ENCODE data around the gene TLE2. TPM values are rescaled to one million over a fixed set of nuclear protein-coding genes. Genes with fewer than 3 reads are reported as not detected.

The TLE2 gene
- total RNA-seq, 1 donor from 2014 or later = not detected

DNA sequence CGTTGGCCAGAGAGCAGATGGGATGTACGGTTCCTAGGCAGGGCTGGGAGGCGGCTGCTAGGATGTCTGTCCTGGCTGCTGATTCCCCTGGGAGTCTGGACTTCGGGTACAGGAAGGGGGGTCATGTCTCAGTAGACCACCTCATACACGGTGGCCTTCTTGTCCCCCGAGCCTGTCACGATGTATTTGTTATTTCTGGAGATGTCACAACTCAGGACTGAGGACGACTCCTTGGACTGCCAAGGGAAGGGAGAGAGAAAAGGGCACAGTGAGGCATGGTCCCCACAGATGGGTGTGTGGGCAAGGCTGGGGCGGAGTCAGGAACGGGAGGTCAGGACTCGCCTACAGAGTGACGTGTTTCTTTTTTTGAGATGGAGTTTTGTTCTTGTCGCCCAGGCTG, 31.4 kb downstream of the TLE2 start:
- Histone ChIP-seq H3K79me2 (ENCODE audit: low read depth) (no peaks in the 10 kb centered on the region), H3K4me3 (no peak overlapping the region), H3K9ac (no peak overlapping the region), H3K27ac (no peak overlapping the region), H3F3A (ENCODE audit: low read depth) (no peaks in the 10 kb centered on the region), H4K20me1 (ENCODE audit: low read depth) (no peaks in the 10 kb centered on the region), H3K4me1 (no peaks in the 10 kb centered on the region), H3K36me3 (no peaks in the 10 kb centered on the region), H3K27me3 (no peaks in the 10 kb centered on the region), H2AFZ (replicated peaks) (no peak overlapping the region), H3K4me2 (no peak overlapping the region), H3K9me3 (ENCODE audit: low read depth) (no peaks in the 10 kb centered on the region)
- TF ChIP-seq EZH2phosphoT487 (IDR thresholded peaks at IDR 0.05) (no peak), EZH2 (IDR thresholded peaks at IDR 0.05) (no peak)
- TF ChIP-seq, protein P1, sequence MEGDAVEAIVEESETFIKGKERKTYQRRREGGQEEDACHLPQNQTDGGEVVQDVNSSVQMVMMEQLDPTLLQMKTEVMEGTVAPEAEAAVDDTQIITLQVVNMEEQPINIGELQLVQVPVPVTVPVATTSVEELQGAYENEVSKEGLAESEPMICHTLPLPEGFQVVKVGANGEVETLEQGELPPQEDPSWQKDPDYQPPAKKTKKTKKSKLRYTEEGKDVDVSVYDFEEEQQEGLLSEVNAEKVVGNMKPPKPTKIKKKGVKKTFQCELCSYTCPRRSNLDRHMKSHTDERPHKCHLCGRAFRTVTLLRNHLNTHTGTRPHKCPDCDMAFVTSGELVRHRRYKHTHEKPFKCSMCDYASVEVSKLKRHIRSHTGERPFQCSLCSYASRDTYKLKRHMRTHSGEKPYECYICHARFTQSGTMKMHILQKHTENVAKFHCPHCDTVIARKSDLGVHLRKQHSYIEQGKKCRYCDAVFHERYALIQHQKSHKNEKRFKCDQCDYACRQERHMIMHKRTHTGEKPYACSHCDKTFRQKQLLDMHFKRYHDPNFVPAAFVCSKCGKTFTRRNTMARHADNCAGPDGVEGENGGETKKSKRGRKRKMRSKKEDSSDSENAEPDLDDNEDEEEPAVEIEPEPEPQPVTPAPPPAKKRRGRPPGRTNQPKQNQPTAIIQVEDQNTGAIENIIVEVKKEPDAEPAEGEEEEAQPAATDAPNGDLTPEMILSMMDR (IDR thresholded peaks at IDR 0.05) = no peak
- H3K27me3 Mint-ChIP-seq (ENCODE audit: insufficient read depth, low read depth) = peaks cover 30% of the 10 kb centered on the region
- H3K27ac Mint-ChIP-seq = peak overlapping the region; percentile 34
- H3K36me3 Mint-ChIP-seq = no peaks in the 10 kb centered on the region
- H3K9me3 Mint-ChIP-seq = peaks cover 3% of the 10 kb centered on the region
- H3K4me1 Mint-ChIP-seq = peaks cover 2% of the 10 kb centered on the region
- no peak for DNase-seq (ENCODE audit: low spot score)
- peak overlapping the region; percentile 34 for H3K4me3 Mint-ChIP-seq

DNA sequence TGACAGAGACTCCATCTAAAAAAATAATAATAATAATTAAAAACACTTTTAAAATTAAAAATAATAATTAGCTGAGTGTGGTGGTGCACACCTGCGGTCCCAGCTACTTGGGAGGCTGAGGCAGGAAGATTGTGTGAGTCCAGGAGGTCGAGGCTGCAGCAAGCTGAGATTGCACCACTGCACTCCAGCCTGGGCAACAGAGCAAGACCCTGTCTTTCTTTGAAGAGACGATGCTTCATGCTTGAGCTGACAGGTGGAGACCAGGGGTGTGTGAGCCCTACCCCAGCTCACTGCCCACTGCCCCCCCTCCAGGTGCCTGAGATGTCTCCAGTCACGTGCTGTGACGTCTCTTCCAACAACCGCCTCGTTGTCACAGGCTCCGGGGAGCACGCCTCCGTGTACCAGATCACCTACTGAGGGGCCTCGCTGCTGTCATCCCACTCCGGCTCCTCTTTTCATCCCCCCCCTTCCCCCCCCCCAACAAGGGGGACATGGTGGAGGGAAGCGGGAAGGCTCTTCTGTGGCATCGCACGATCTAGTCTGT, 34.4 kb downstream of the TLE2 start:
- TF ChIP-seq EZH2phosphoT487 (IDR thresholded peaks at IDR 0.05) (no peak), EZH2 (IDR thresholded peaks at IDR 0.05) (no peak)
- TF ChIP-seq, protein P1 (IDR thresholded peaks at IDR 0.05) = no peak
- peaks cover 30% of the 10 kb centered on the region for H3K27me3 Mint-ChIP-seq (ENCODE audit: insufficient read depth, low read depth)
- Histone ChIP-seq H2AFZ (replicated peaks) (no peak overlapping the region), H4K20me1 (ENCODE audit: low read depth) (no peaks in the 10 kb centered on the region), H3K4me2 (no peak overlapping the region), H3K4me3 (no peak overlapping the region), H3K27me3 (no peaks in the 10 kb centered on the region), H3F3A (ENCODE audit: low read depth) (no peaks in the 10 kb centered on the region), H3K36me3 (no peaks in the 10 kb centered on the region), H3K79me2 (ENCODE audit: low read depth) (no peaks in the 10 kb centered on the region), H3K4me1 (no peaks in the 10 kb centered on the region), H3K9ac (no peak overlapping the region), H3K27ac (no peak overlapping the region), H3K9me3 (ENCODE audit: low read depth) (no peaks in the 10 kb centered on the region)
- no peak overlapping the region for H3K27ac Mint-ChIP-seq
- no peaks in the 10 kb centered on the region for H3K36me3 Mint-ChIP-seq
- DNase-seq (ENCODE audit: low spot score) = no peak
- no peak overlapping the region for H3K4me3 Mint-ChIP-seq
- H3K9me3 Mint-ChIP-seq = peaks cover 3% of the 10 kb centered on the region
- peaks cover 2% of the 10 kb centered on the region for H3K4me1 Mint-ChIP-seq

DNA sequence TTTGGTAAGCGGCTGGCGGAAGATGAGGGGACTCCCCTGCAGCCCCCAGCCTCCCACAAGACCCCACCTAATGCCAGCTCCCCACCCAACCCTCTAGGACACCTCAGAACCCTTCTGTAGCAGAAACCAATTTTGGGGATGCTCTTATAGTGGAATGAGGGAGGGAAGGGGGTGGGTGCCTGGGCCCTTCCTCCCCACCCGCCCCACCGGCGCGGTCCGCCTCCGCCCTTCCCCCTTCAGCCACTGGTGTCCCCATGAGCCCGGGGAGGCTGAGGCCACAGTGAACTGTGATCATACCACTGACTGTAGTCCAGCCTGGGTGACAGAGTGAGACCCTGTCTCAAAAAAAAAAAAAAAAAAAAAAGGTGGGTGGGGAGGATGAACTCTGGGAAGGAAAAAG, 35.5 kb downstream of the TLE2 start:
- Histone ChIP-seq H2AFZ (replicated peaks) (no peak overlapping the region), H3K27me3 (peaks cover 5% of the 10 kb centered on the region), H3K9me3 (ENCODE audit: low read depth) (no peaks in the 10 kb centered on the region), H3K4me2 (no peak overlapping the region), H3K4me1 (no peaks in the 10 kb centered on the region), H3K4me3 (no peak overlapping the region), H3F3A (ENCODE audit: low read depth) (no peaks in the 10 kb centered on the region), H4K20me1 (ENCODE audit: low read depth) (no peaks in the 10 kb centered on the region), H3K9ac (no peak overlapping the region), H3K79me2 (ENCODE audit: low read depth) (no peaks in the 10 kb centered on the region), H3K36me3 (no peaks in the 10 kb centered on the region), H3K27ac (no peak overlapping the region)
- H3K27ac Mint-ChIP-seq = no peak overlapping the region
- peaks cover 4% of the 10 kb centered on the region for H3K4me1 Mint-ChIP-seq
- peaks cover 33% of the 10 kb centered on the region for H3K27me3 Mint-ChIP-seq (ENCODE audit: insufficient read depth, low read depth)
- H3K36me3 Mint-ChIP-seq = no peaks in the 10 kb centered on the region
- no peak for DNase-seq (ENCODE audit: low spot score)
- no peaks in the 10 kb centered on the region for H3K9me3 Mint-ChIP-seq
- TF ChIP-seq EZH2 (IDR thresholded peaks at IDR 0.05) = no peak
- TF ChIP-seq, protein P1 (IDR thresholded peaks at IDR 0.05) = no peak
- no peak for TF ChIP-seq EZH2phosphoT487 (IDR thresholded peaks at IDR 0.05)
- H3K4me3 Mint-ChIP-seq = no peak overlapping the region

Measured in neural progenitor cell (in vitro differentiated cells).